Measurements from ENCODE around the gene CHSY1. TPM values are rescaled to one million over a fixed set of nuclear protein-coding genes. Genes with fewer than 3 reads are reported as not detected.

CHSY1 gene
- polyA plus RNA-seq, 2 donors: 3.3 to 5.2 TPM

DNA sequence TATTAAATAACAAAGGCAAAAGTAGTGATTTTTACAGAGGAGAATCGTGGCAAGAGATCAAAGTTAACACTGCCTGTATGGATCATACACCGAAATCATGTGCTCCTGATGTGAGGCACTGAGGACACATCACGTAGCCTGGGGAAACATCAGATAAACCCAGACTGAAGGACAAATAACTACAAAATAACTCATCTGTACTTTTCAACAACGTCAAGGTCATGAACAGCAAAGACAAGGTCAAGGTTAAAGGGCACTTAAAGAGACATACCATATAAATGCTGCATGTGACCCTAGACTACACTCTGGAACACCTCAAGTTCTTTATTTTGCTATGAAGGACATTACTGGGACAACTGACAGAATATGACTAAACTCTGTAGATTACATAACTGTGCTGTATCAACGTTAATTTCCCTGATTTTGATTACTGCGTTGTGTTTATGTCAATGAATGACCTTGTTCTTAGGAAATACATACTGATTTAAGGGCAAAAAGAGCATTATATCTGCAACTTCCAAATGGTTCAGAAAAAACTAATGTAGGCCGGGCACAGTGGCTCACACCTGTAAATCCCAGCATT is 48.1 kb downstream of the CHSY1 start:
- Histone ChIP-seq H3K9me3 (ENCODE audit: control insufficient read depth in 2 of 2, insufficient read depth in 1 of 2, low read depth in 1 of 2, low read length in 1 of 2) (no peaks in the 10 kb centered on the region), H3K4me3 (ENCODE audit: low read depth in 1 of 2, low read length in 2 of 2) (no peak overlapping the region), H3K36me3 (ENCODE audit: control insufficient read depth in 2 of 2, insufficient read depth in 2 of 2, low read length in 1 of 2) (no peaks in the 10 kb centered on the region), H3K27me3 (ENCODE audit: control insufficient read depth in 1 of 2, insufficient read depth in 2 of 2, low read length in 2 of 2) (no peaks in the 10 kb centered on the region), H3K4me1 (ENCODE audit: control insufficient read depth in 2 of 2, insufficient read depth in 2 of 2, low read length in 1 of 2) (peaks cover 8 to 10% of the 10 kb centered on the region in 2 donors), H3K27ac (ENCODE audit: low read depth in 2 of 2, low read length in 1 of 2) (no peak overlapping the region)
- WGBS, 2 donors: 59 to 65% methylated on average over 7 of the region's 7 CpGs

DNA sequence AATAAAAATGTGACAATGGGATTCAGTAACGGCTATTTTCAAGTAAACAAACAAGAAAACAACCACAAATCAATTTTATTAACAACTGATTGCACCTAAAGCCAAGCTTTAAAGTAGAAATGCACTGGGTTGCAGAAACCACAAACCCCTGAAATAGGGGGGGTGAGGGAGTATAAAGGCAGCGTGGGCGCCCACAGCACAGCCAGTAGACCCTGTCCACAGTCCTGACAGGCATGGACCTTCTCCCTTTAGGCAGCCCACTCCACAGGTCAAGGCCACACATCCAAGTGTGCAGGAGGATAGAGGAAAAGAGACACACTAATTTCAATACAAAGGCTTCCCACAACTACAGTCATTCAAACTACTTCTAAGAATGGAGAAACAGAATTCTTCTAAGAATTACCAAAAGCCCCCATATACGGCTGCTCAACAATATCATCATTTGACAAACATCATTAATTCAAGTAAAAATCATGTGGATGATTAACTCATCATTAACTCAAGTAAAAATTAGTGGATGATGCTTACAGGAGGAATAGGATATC is 48.7 kb downstream of the CHSY1 start:
- Histone ChIP-seq H3K27me3 (ENCODE audit: control insufficient read depth in 1 of 2, insufficient read depth in 2 of 2, low read length in 2 of 2) (no peaks in the 10 kb centered on the region), H3K36me3 (ENCODE audit: control insufficient read depth in 2 of 2, insufficient read depth in 2 of 2, low read length in 1 of 2) (no peaks in the 10 kb centered on the region), H3K27ac (ENCODE audit: low read depth in 2 of 2, low read length in 1 of 2) (no peak overlapping the region), H3K4me3 (ENCODE audit: low read depth in 1 of 2, low read length in 2 of 2) (no peak overlapping the region), H3K9me3 (ENCODE audit: control insufficient read depth in 2 of 2, insufficient read depth in 1 of 2, low read depth in 1 of 2, low read length in 1 of 2) (no peaks in the 10 kb centered on the region), H3K4me1 (ENCODE audit: control insufficient read depth in 2 of 2, insufficient read depth in 2 of 2, low read length in 1 of 2) (peaks cover 8 to 10% of the 10 kb centered on the region in 2 donors)
- WGBS, 2 donors: 73 to 78% methylated on average over 4 of the region's 4 CpGs

DNA sequence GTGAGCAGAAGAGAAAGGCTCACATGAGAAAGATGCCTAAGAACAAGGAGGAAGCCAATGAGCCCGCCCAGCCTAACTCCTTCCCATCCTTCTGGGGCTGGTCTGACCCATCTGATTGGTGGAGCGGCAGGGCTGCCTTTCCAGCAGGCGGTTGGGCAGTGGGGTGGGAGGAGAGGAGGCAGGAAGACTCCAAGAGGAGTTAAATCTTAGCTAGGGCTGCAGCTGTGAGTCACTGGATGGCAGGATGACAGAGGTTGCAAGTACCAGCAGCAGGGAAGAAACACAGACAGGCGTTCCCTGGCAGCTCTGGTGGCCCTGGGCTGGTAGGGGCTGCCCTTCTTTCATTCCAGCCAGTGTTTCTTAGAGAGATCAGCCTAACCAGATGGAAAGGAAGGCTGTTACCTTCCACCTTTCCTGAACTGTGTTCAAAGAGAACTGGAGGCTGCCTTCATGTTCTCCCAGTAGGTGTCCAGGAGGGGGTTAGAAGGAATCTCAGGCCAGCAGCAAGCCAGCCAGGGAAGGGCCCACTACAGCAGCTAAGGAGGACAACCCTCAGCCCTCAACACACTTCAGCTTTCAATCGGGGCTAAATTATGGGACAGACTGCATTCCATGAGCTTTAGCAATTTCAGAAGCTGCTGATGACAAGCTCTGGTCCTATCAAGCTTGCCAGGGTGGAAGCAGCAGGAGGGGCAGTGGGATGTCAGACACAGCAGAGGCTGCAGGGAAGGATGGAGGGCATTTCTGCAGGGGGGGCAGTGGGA is 50.3 kb downstream of the CHSY1 start:
- peaks cover 8 to 10% of the 10 kb centered on the region in 2 donors for H3K4me1 ChIP-seq (ENCODE audit: control insufficient read depth in 2 of 2, insufficient read depth in 2 of 2, low read length in 1 of 2)
- no peaks in the 10 kb centered on the region for H3K9me3 ChIP-seq (ENCODE audit: control insufficient read depth in 2 of 2, insufficient read depth in 1 of 2, low read depth in 1 of 2, low read length in 1 of 2)
- no peaks in the 10 kb centered on the region for H3K36me3 ChIP-seq (ENCODE audit: control insufficient read depth in 2 of 2, insufficient read depth in 2 of 2, low read length in 1 of 2)
- 20 to 28% methylated on average over 5 of the region's 5 CpGs for WGBS, 2 donors
- H3K4me3 ChIP-seq (ENCODE audit: low read depth in 1 of 2, low read length in 2 of 2): no peak overlapping the region
- H3K27ac ChIP-seq (ENCODE audit: low read depth in 2 of 2, low read length in 1 of 2): peak overlapping the region; percentile 53 to 84
- no peaks in the 10 kb centered on the region for H3K27me3 ChIP-seq (ENCODE audit: control insufficient read depth in 1 of 2, insufficient read depth in 2 of 2, low read length in 2 of 2)

DNA sequence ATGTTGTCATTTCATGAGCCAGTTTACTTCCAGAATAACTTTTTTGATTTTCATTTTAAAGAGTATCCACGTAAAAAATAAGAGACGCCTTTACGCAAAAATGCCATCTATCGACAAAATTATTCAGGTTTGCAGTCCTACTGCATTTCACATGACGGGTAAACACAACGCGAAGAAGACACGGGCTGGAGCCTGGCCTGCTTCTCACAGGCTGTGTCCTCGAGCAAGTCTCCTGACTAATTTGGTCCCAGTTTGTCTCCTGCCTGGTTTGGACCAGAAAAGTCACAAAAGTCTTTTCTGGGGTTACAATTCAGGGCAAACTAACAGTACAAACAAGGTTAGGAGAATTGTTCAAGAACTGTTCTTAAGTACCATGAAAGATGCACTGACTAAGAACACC is 51.7 kb downstream of the CHSY1 start:
- 77 to 82% methylated on average over 9 of the region's 9 CpGs for WGBS, 2 donors

DNA sequence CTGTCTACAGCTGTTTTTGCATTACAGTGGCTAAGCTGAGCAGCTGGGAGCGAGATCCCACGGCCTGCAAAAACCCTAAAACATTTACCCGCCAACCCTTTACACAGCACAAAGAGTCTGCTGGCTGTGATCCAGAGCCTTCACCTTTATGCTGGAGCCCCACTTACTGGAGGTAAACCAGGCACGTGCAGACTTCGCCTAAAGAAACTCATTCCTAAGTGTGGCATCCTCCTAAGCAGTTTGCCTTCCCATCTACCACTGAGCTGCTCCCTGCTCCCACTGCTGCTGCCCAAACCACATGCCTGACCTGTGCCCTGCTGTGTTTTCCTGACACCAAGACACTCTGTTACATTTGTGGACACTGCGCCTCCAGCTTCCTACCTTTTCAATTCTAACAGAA is 53.0 kb downstream of the CHSY1 start:
- Histone ChIP-seq H3K4me1 (ENCODE audit: control insufficient read depth in 2 of 2, insufficient read depth in 2 of 2, low read length in 1 of 2) (peaks cover 8% of the 10 kb centered on the region in 2 donors), H3K9me3 (ENCODE audit: control insufficient read depth in 2 of 2, insufficient read depth in 1 of 2, low read depth in 1 of 2, low read length in 1 of 2) (no peaks in the 10 kb centered on the region), H3K36me3 (ENCODE audit: control insufficient read depth in 2 of 2, insufficient read depth in 2 of 2, low read length in 1 of 2) (no peaks in the 10 kb centered on the region), H3K27me3 (ENCODE audit: control insufficient read depth in 1 of 2, insufficient read depth in 2 of 2, low read length in 2 of 2) (no peaks in the 10 kb centered on the region), H3K27ac (ENCODE audit: low read depth in 2 of 2, low read length in 1 of 2) (peak overlapping the region; percentile 26 to 46), H3K4me3 (ENCODE audit: low read depth in 1 of 2, low read length in 2 of 2) (no peak overlapping the region)
- 77 to 78% methylated on average over 6 of the region's 6 CpGs for WGBS, 2 donors

More for the DNA sequence above, 51.7 kb downstream of the CHSY1 start:
- H3K9me3 ChIP-seq (ENCODE audit: control insufficient read depth in 2 of 2, insufficient read depth in 1 of 2, low read depth in 1 of 2, low read length in 1 of 2): no peaks in the 10 kb centered on the region
- H3K4me3 ChIP-seq (ENCODE audit: low read depth in 1 of 2, low read length in 2 of 2): no peak overlapping the region
- no peaks in the 10 kb centered on the region for H3K27me3 ChIP-seq (ENCODE audit: control insufficient read depth in 1 of 2, insufficient read depth in 2 of 2, low read length in 2 of 2)
- H3K36me3 ChIP-seq (ENCODE audit: control insufficient read depth in 2 of 2, insufficient read depth in 2 of 2, low read length in 1 of 2): no peaks in the 10 kb centered on the region
- peaks cover 7 to 8% of the 10 kb centered on the region in 2 donors for H3K4me1 ChIP-seq (ENCODE audit: control insufficient read depth in 2 of 2, insufficient read depth in 2 of 2, low read length in 1 of 2)
- peak overlapping the region; percentile 41 to 42 for H3K27ac ChIP-seq (ENCODE audit: low read depth in 2 of 2, low read length in 1 of 2)

DNA sequence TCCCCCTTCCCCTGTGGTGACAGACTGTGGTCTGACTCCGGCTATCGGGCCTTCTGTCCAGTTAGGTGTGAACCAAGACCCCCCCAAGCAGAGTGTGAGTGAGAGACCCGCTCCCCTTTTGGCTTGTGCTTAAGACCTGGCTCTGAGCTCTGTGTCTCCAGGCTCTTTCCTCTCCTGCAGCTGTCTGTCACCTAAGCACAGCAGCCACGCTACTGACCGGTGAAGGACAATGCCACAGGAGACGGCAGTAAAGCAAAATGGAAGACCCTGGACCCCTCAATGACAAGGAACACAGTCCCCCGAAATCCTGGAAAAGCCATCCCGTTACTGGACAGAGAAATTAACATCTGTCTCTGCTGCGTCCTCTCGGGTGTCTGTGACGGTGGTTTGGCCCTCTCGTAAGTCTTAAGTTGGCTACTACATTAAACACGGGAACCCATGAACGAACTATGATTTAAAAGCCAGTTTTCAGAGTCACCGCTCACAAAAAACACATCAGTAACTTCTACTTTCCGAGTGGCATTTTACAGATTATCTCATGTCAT is 53.7 kb downstream of the CHSY1 start:
- Histone ChIP-seq H3K27ac (ENCODE audit: low read depth in 2 of 2, low read length in 1 of 2) (peak overlapping the region in 1 of 2 donors; percentile 16), H3K36me3 (ENCODE audit: control insufficient read depth in 2 of 2, insufficient read depth in 2 of 2, low read length in 1 of 2) (no peaks in the 10 kb centered on the region), H3K4me1 (ENCODE audit: control insufficient read depth in 2 of 2, insufficient read depth in 2 of 2, low read length in 1 of 2) (peaks cover 8 to 15% of the 10 kb centered on the region in 2 donors), H3K4me3 (ENCODE audit: low read depth in 1 of 2, low read length in 2 of 2) (no peak overlapping the region), H3K27me3 (ENCODE audit: control insufficient read depth in 1 of 2, insufficient read depth in 2 of 2, low read length in 2 of 2) (no peaks in the 10 kb centered on the region), H3K9me3 (ENCODE audit: control insufficient read depth in 2 of 2, insufficient read depth in 1 of 2, low read depth in 1 of 2, low read length in 1 of 2) (no peaks in the 10 kb centered on the region)
- 90 to 91% methylated on average over 16 of the region's 16 CpGs for WGBS, 2 donors

DNA sequence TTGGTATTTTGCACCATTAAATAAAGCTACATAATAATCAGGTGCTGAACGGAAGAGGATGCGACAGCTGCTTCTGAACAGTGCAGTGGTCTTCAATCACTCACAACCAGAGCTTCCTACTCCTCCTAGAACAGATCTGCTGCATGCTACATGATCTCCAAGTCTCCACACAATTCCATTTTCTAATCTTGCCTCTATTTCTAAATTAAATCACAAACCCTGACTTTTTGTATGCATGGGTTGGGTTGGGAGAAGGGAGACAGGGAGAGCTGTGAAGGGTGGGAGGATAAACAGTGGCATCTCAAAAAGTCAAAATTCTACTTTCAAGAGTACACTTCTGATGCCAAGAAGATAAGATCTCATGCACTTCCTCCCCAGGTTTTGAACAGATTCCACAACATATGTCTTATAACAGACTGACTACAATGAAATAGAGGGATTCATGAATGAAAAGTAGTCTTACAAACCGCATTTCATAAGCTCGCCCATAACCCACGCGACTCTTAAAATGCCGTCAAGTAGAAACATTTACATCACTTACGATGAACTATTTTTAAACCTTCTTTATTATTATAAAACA is 57.2 kb downstream of the CHSY1 start:
- WGBS, 2 donors: 82 to 87% methylated on average over 8 of the region's 8 CpGs

DNA sequence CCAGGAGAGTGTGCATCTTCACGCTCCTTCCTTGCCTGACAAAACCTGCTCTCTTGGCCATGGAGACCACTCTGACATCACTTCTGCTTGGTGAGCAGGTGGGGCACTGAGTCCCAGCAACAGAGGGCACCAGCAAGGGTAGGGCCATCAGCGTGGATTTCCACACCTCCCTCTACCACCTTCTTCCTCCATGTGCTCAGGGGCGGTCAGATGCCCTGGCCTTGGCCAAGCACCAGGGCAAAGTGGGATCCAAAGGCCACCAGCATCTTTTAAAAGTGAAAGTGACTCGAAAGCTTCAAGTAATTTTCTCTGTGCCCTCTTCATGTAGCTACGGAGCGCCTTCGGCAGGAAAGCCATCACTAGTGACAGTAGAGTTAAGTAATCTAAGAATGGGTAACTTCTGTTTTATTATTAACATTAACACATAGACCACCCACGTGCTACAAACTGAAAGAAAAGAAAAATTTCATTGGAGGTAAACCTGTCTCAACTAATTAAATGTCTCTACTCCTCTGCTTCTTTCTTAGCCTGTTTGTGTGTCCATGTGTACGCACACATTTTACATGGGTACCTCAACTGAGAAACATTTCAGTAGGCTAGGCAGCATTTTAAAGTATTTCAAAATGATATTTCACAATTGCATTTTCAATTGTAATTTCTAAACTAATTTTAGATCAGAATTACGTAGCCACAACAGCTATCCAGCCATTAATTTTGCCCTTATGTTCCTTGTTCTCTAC is 57.9 kb downstream of the CHSY1 start:
- 80 to 81% methylated on average over 10 of the region's 10 CpGs for WGBS, 2 donors
- H3K36me3 ChIP-seq (ENCODE audit: control insufficient read depth in 2 of 2, insufficient read depth in 2 of 2, low read length in 1 of 2): no peaks in the 10 kb centered on the region
- H3K27ac ChIP-seq (ENCODE audit: low read depth in 2 of 2, low read length in 1 of 2): peak overlapping the region; percentile 75 to 83
- H3K27me3 ChIP-seq (ENCODE audit: control insufficient read depth in 1 of 2, insufficient read depth in 2 of 2, low read length in 2 of 2): no peaks in the 10 kb centered on the region
- H3K4me3 ChIP-seq (ENCODE audit: low read depth in 1 of 2, low read length in 2 of 2): no peak overlapping the region
- H3K9me3 ChIP-seq (ENCODE audit: control insufficient read depth in 2 of 2, insufficient read depth in 1 of 2, low read depth in 1 of 2, low read length in 1 of 2): no peaks in the 10 kb centered on the region
- H3K4me1 ChIP-seq (ENCODE audit: control insufficient read depth in 2 of 2, insufficient read depth in 2 of 2, low read length in 1 of 2): peaks cover 3 to 16% of the 10 kb centered on the region in 2 donors

More for the DNA sequence above, 57.2 kb downstream of the CHSY1 start:
- H3K9me3 ChIP-seq (ENCODE audit: control insufficient read depth in 2 of 2, insufficient read depth in 1 of 2, low read depth in 1 of 2, low read length in 1 of 2): no peaks in the 10 kb centered on the region
- no peaks in the 10 kb centered on the region for H3K27me3 ChIP-seq (ENCODE audit: control insufficient read depth in 1 of 2, insufficient read depth in 2 of 2, low read length in 2 of 2)
- H3K4me1 ChIP-seq (ENCODE audit: control insufficient read depth in 2 of 2, insufficient read depth in 2 of 2, low read length in 1 of 2): peaks cover 3 to 13% of the 10 kb centered on the region in 2 donors
- H3K4me3 ChIP-seq (ENCODE audit: low read depth in 1 of 2, low read length in 2 of 2): no peak overlapping the region
- H3K27ac ChIP-seq (ENCODE audit: low read depth in 2 of 2, low read length in 1 of 2): peak overlapping the region in 1 of 2 donors; percentile 26
- no peaks in the 10 kb centered on the region for H3K36me3 ChIP-seq (ENCODE audit: control insufficient read depth in 2 of 2, insufficient read depth in 2 of 2, low read length in 1 of 2)

DNA sequence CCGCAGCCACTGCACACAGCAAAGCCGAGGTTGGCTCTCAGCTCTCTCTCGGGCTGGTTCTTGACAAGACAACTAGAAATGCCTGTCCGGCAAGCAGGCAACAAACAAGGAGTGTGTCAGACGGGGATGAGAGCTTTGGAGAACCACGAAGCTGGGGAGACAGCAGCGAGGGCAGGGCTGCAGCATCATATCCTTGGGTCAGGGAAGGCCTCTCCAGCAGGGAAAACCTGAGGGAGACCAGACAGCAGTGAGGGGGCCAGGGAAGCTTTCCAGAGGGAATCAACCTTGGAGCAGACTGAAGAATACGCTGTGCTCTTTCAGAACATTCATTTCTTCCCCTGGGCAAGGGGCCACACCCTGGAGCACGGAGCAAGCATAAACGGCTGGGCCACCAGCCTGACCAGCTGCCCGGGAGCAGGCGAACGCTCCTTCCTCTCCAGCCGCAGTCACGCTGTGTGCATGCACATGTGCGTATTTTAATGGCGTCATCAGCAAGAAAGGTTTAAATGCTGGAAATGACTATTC is 58.7 kb downstream of the CHSY1 start:
- Histone ChIP-seq H3K9me3 (ENCODE audit: control insufficient read depth in 2 of 2, insufficient read depth in 1 of 2, low read depth in 1 of 2, low read length in 1 of 2) (no peaks in the 10 kb centered on the region), H3K4me1 (ENCODE audit: control insufficient read depth in 2 of 2, insufficient read depth in 2 of 2, low read length in 1 of 2) (peaks cover 3 to 14% of the 10 kb centered on the region in 2 donors), H3K36me3 (ENCODE audit: control insufficient read depth in 2 of 2, insufficient read depth in 2 of 2, low read length in 1 of 2) (no peaks in the 10 kb centered on the region), H3K4me3 (ENCODE audit: low read depth in 1 of 2, low read length in 2 of 2) (no peak overlapping the region), H3K27ac (ENCODE audit: low read depth in 2 of 2, low read length in 1 of 2) (peak overlapping the region; percentile 75 to 83), H3K27me3 (ENCODE audit: control insufficient read depth in 1 of 2, insufficient read depth in 2 of 2, low read length in 2 of 2) (no peaks in the 10 kb centered on the region)
- 37 to 54% methylated on average over 17 of the region's 17 CpGs for WGBS, 2 donors
